GM23248 (cell line): ENCODE measurements around the gene ELOVL7. TPM values are rescaled to one million over a fixed set of nuclear protein-coding genes. Genes with fewer than 3 reads are reported as not detected.

Experiments used
- DNase-seq: peaks from one replicate; pipeline ENCODE4 v3.0.0-alpha.2; 2015
- H2AFZ ChIP-seq: fragments of 200-600 bp; sonication (generic); 2 replicates; pipeline ENCODE4 v1.6.1; 2016; ENCODE audit warnings: antibody characterized with exemption
- H3F3A ChIP-seq: fragments of 200-600 bp; sonication (generic); 2 replicates; pipeline ENCODE4 v1.6.1; 2016; ENCODE audit warnings: mild to moderate bottlenecking, antibody characterized with exemption, mixed run types; ENCODE audit not compliant: insufficient read depth
- H3K27ac ChIP-seq: fragments of 200-600 bp; sonication (generic); 2 replicates; pipeline ENCODE4 v1.5.1; 2016; ENCODE audit warnings: mild to moderate bottlenecking
- H3K27me3 ChIP-seq: fragments of 200-600 bp; sonication (generic); replicated peaks from 2 replicates; pipeline ENCODE4 v1.6.1; 2016; ENCODE audit warnings: mild to moderate bottlenecking; ENCODE audit not compliant: insufficient read depth
- H3K36me3 ChIP-seq: fragments of 200-600 bp; sonication (generic); 2 replicates; pipeline ENCODE4 v1.6.1; 2016; ENCODE audit warnings: low read depth, mild to moderate bottlenecking
- H3K4me1 ChIP-seq: fragments of 200-600 bp; sonication (generic); 2 replicates; pipeline ENCODE4 v1.6.1; 2016; ENCODE audit warnings: mild to moderate bottlenecking; ENCODE audit not compliant: insufficient read depth
- H3K4me2 ChIP-seq: fragments of 200-600 bp; sonication (generic); one replicate; pipeline ENCODE4 v1.6.1; 2016; ENCODE audit warnings: mild to moderate bottlenecking; ENCODE audit not compliant: unreplicated experiment
- H3K4me3 ChIP-seq: fragments of 200-600 bp; sonication (generic); 2 replicates; pipeline ENCODE4 v1.5.1; 2016; ENCODE audit warnings: mild to moderate bottlenecking
- H3K79me2 ChIP-seq: fragments of 200-600 bp; sonication (generic); 2 replicates; pipeline ENCODE4 v1.6.1; 2016; ENCODE audit warnings: mild to moderate bottlenecking; ENCODE audit not compliant: insufficient read depth
- H3K9ac ChIP-seq: fragments of 200-600 bp; sonication (generic); 2 replicates; pipeline ENCODE4 v1.6.1; 2016; ENCODE audit warnings: mild to moderate bottlenecking
- H3K9me2 ChIP-seq: fragments of 200-600 bp; sonication (generic); 2 replicates; pipeline ENCODE4 v1.6.1; 2016; ENCODE audit warnings: mixed run types, mild to moderate bottlenecking, moderate library complexity; ENCODE audit not compliant: insufficient read depth
- H3K9me3 ChIP-seq: fragments of 200-600 bp; sonication (generic); one replicate; pipeline ENCODE4 v1.6.1; 2017; ENCODE audit warnings: low read depth
- H4K20me1 ChIP-seq: fragments of 200-600 bp; sonication (generic); 2 replicates; pipeline ENCODE4 v1.6.0; 2016; ENCODE audit not compliant: insufficient read depth
- EZH2 ChIP-seq: fragments of 200-600 bp; sonication (generic); IDR thresholded peaks from 2 replicates; pipeline ENCODE4 v1.6.1; 2018; ENCODE audit warnings: antibody characterized with exemption, mild to moderate bottlenecking; ENCODE audit not compliant: insufficient read depth, poor library complexity, severe bottlenecking
- EZH2phosphoT487 ChIP-seq: fragments of 200-600 bp; sonication (generic); IDR thresholded peaks from 2 replicates; pipeline ENCODE4 v1.6.1; 2018; ENCODE audit warnings: antibody characterized with exemption, moderate library complexity, mild to moderate bottlenecking, low read depth; ENCODE audit not compliant: insufficient read depth
- WGBS, 2 experiments: methylation state at CpG; one replicate each; pipeline ENCODE4 v1.1.6; 2015 to 2017; ENCODE audit warnings: low lambda C conversion rate in 2 of 2, low coverage in 1 of 2; ENCODE audit errors: missing lambda C conversion rate in 2 of 2; 5-methylcytosine and 5-hydroxymethylcytosine counted together
- in situ Hi-C: fragments of 300-500 bp; cut with MboI; formaldehyde crosslinking; loops from 2 replicates; pipeline ENCODE4 v1.15.0; 2020
- polyA plus RNA-seq: library from polyadenylated mRNA; unstranded; fragments of >200 nt; fragmentation: Nextera tagmentation; extraction: Ambion mirVana; gene quantifications from 2 replicates; pipeline ENCODE4 v1.2.1, GENCODE V29; 2016
- total RNA-seq: library from RNA; depleted of rRNA; stranded (reverse); fragments of >200 nt; shearing (Covaris generic); gene quantifications from 2 replicates; pipeline ENCODE4 v1.2.3, GENCODE V29; 2014

ELOVL7 gene
- total and polyA plus RNA-seq, 2 experiments from 2014 or later: not detected

DNA sequence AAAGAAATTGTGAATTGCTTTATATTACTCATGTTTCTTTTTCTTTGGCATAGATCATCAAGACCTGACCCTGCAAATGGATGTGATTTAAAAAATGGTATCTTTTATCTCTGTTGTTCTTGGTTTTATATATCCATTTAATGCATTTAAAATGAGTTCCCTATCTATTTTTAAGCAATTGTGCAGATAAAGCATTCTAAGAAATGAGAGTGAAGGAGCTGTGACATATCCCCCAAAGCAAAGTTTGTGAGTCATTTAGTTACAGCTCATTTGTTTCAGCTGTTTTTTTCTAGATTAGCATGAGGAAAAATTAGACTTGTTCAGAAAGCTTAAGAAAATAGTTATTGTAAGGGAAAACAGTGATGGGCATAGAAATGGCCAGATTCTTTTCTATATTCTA lies 7.6 kb upstream of the ELOVL7 start:
- H3K4me1 ChIP-seq: no peaks in the 10 kb centered on the region
- no peak overlapping the region for H3K4me2 ChIP-seq
- no peaks in the 10 kb centered on the region for H3K79me2 ChIP-seq
- in situ Hi-C loops: no loop called here
- H3K4me3 ChIP-seq: no peak overlapping the region
- no peak overlapping the region for H3K9ac ChIP-seq
- no peaks in the 10 kb centered on the region for H3K9me2 ChIP-seq
- H3F3A ChIP-seq: no peaks in the 10 kb centered on the region
- TF ChIP-seq EZH2 (no peak), EZH2phosphoT487 (no peak)
- no peak overlapping the region for H2AFZ ChIP-seq
- H3K27ac ChIP-seq: no peak overlapping the region
- no peaks in the 10 kb centered on the region for H3K36me3 ChIP-seq
- DNase-seq: peak; percentile 9
- H4K20me1 ChIP-seq: no peaks in the 10 kb centered on the region
- no peaks in the 10 kb centered on the region for H3K9me3 ChIP-seq
- peaks cover 6% of the 10 kb centered on the region for H3K27me3 ChIP-seq

DNA sequence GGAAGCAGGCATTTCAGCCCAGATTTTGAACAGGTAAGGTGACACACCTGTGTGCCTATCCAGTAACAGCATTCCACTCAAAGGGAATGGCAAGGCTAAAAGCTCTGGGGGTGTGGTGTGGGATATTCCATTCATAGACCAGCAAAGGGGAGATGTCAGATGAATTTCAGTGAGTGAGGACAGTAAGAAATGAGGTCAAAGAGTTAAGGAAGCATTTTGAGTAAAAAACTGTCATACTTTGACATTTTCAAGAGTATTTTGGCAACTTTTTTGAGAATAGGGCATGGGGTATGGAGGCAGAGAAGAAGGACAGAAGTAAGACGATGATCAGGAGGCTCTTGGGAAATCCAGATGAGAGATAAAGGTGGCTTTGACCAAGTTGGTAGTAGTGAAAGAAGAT lies 2.2 kb upstream of the ELOVL7 start:
- Histone ChIP-seq H3K4me2 (no peak overlapping the region), H3K9me3 (no peaks in the 10 kb centered on the region), H3F3A (no peaks in the 10 kb centered on the region), H4K20me1 (no peaks in the 10 kb centered on the region), H3K27me3 (peaks cover 51% of the 10 kb centered on the region), H3K36me3 (no peaks in the 10 kb centered on the region), H2AFZ (no peak overlapping the region), H3K4me1 (no peaks in the 10 kb centered on the region), H3K9ac (no peak overlapping the region), H3K9me2 (no peaks in the 10 kb centered on the region), H3K27ac (no peak overlapping the region), H3K79me2 (no peaks in the 10 kb centered on the region), H3K4me3 (no peak overlapping the region)
- in situ Hi-C loops: no loop called here
- 72 to 82% methylated on average over 1 of the region's 1 CpG for WGBS, 2 experiments
- TF ChIP-seq EZH2: no peak
- TF ChIP-seq EZH2phosphoT487: no peak
- DNase-seq: no peak

DNA sequence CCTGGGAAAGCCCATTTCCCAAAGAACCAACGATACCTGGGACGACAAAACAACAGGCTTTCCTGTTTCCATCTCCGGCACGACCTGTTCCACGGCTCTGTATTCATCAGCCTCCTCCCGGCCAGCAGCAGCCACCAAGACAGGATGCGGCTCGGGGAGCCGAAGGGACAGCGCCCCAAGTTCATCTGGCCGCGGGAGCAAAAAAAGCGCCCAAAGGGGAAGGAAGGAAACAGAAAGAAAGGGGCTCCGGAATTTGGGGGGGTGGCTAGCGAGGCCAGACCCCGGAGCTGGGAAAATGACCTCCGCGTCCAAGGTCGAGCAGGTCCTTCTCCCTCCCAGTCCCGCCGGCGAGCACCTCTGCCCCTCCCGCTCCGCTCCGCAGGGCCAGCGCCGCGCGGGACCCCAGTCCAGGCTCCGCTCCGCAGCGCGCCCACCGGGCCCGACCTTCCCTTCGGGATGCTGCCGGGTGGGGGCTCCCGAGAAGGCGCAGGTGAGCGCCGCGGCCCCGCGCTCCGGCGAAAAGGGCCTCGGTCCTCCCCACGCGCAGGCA lies 608 bp downstream of the ELOVL7 start:
- Histone ChIP-seq H4K20me1 (no peaks in the 10 kb centered on the region), H3K27ac (no peak overlapping the region), H3K4me3 (peak overlapping the region; percentile 73), H3K36me3 (no peaks in the 10 kb centered on the region), H2AFZ (peak overlapping the region; percentile 75), H3K79me2 (no peaks in the 10 kb centered on the region), H3F3A (no peaks in the 10 kb centered on the region), H3K27me3 (peaks cover 63% of the 10 kb centered on the region), H3K9me2 (no peaks in the 10 kb centered on the region), H3K4me2 (peak overlapping the region; percentile 54), H3K9me3 (no peaks in the 10 kb centered on the region), H3K9ac (no peak overlapping the region), H3K4me1 (no peaks in the 10 kb centered on the region)
- 3% methylated on average over 34 to 42 of the region's 49 CpGs for WGBS, 2 experiments
- DNase-seq: peak; percentile 38
- TF ChIP-seq EZH2 (peak; percentile 74), EZH2phosphoT487 (no peak; the same call in 1 of the 2 replicates)
- in situ Hi-C loops: no loop called here

DNA sequence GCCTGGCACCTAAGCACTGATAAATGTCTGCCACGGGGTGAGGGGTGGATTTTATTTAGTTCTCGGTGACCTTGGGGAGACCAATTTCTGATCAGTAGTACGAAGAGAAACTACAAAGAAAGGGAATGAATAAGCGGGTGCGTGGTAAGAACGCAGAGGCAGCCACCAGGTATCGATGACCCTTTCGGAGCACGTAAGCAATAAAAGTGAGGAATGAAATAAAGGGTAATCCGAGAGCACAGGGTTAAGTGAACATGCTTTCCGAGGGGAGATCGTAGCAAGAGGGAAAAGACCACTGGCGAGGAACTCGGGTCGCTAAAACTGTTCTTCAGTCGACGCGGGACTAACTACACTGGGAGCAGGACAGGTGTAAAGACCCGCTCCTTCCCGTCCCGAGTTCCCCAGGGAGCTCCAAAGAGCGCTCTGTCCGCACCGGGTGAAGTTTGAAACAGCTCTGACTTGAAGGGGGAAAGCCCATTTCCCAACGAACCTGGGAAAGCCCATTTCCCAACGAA lies 1.1 kb downstream of the ELOVL7 start:
- Histone ChIP-seq H3K4me1 (no peaks in the 10 kb centered on the region), H3F3A (no peaks in the 10 kb centered on the region), H3K9me2 (no peaks in the 10 kb centered on the region), H3K27me3 (peaks cover 63% of the 10 kb centered on the region), H3K4me3 (peak overlapping the region; percentile 73), H3K4me2 (peak overlapping the region; percentile 54), H3K9ac (no peak overlapping the region), H3K36me3 (no peaks in the 10 kb centered on the region), H3K9me3 (no peaks in the 10 kb centered on the region), H2AFZ (peak overlapping the region; percentile 75), H4K20me1 (no peaks in the 10 kb centered on the region), H3K79me2 (no peaks in the 10 kb centered on the region), H3K27ac (no peak overlapping the region)
- DNase-seq: peak; percentile 10
- 1 to 2% methylated on average over 26 of the region's 26 CpGs for WGBS, 2 experiments
- in situ Hi-C loops: no loop called here
- TF ChIP-seq EZH2phosphoT487: 0 out of 2 replicates have a peak, but pooled peaks have one; percentile 13
- TF ChIP-seq EZH2: peak; percentile 78

DNA sequence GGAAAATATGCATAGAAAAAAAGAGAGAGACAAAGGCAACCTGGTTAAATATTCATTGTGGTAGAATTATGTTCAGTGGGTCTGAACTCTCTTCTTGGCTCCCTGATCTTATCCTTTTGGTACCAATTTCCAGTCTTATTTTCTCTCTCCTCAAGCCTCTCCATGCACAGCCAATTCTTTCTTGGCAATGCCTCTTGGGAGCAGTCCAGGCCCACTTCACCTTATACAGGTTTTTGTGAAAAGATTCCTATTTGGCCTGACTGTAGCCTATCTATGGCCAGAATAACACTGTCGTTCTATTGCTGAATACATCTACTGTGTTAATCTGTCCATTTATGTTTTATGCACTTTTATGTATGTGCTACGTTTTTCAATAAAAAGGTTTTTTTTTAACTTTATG lies 2.7 kb downstream of the ELOVL7 start:
- 52 to 55% methylated on average over 2 of the region's 2 CpGs for WGBS, 2 experiments
- H3F3A ChIP-seq: no peaks in the 10 kb centered on the region
- DNase-seq: no peak
- H3K27ac ChIP-seq: no peak overlapping the region
- H3K4me2 ChIP-seq: no peak overlapping the region
- H3K36me3 ChIP-seq: no peaks in the 10 kb centered on the region
- H3K4me3 ChIP-seq: no peak overlapping the region
- peaks cover 57% of the 10 kb centered on the region for H3K27me3 ChIP-seq
- no peaks in the 10 kb centered on the region for H3K79me2 ChIP-seq
- H4K20me1 ChIP-seq: no peaks in the 10 kb centered on the region
- H3K9ac ChIP-seq: no peak overlapping the region
- H3K9me3 ChIP-seq: no peaks in the 10 kb centered on the region
- TF ChIP-seq EZH2 (no peak), EZH2phosphoT487 (no peak)
- no peaks in the 10 kb centered on the region for H3K4me1 ChIP-seq
- in situ Hi-C loops: no loop called here
- H3K9me2 ChIP-seq: no peaks in the 10 kb centered on the region
- no peak overlapping the region for H2AFZ ChIP-seq
